B cell (primary cell): ENCODE measurements around the gene MYDGF.

Experiments used
- CTCF ChIP-seq: fragments of 200-600 bp; IDR thresholded peaks from one replicate; pipeline ENCODE4 v1.8.0; 2022; ENCODE audit warnings: antibody characterized with exemption, mild to moderate bottlenecking
- EZH2 ChIP-seq: IDR thresholded peaks from 2 replicates; pipeline ENCODE4 v1.6.1; 2012; ENCODE audit warnings: borderline replicate concordance, low read depth, mild to moderate bottlenecking, moderate library complexity, low read length; ENCODE audit not compliant: insufficient read depth, poor library complexity, severe bottlenecking

- no peak for TF ChIP-seq CTCF
- no peak for TF ChIP-seq EZH2
Observed at GRCh38 chr19:4711211-4711610, 41.1 kb upstream of the MYDGF start.
